Loucy (cell line): ENCODE results near the gene RASSF9.

Experiments used
- H2AFZ ChIP-seq: fragments of 200-600 bp; sonication (generic); 2 replicates; pipeline ENCODE4 v1.6.0; 2016; ENCODE audit warnings: antibody characterized with exemption, mild to moderate bottlenecking, low read length, moderate library complexity
- H3F3A ChIP-seq: fragments of 200-600 bp; 2 replicates; pipeline ENCODE4 v1.6.0; 2016; ENCODE audit warnings: antibody characterized with exemption, low read depth, mild to moderate bottlenecking
- H3K27me3 ChIP-seq: fragments of 200-600 bp; sonication (generic); 2 replicates; pipeline ENCODE4 v1.6.1; 2014; ENCODE audit warnings: low read length, mild to moderate bottlenecking; ENCODE audit not compliant: insufficient read depth, poor library complexity, severe bottlenecking
- H3K36me3 ChIP-seq: fragments of 200-600 bp; sonication (generic); 2 replicates; pipeline ENCODE4 v1.6.1; 2016; ENCODE audit warnings: low read length; ENCODE audit not compliant: insufficient read depth
- H3K4me1 ChIP-seq: fragments of 200-600 bp; sonication (generic); 2 replicates; pipeline ENCODE4 v1.5.1; 2014; ENCODE audit warnings: low read length, mild to moderate bottlenecking; ENCODE audit not compliant: insufficient read depth, poor library complexity, severe bottlenecking
- H3K4me2 ChIP-seq: fragments of 200-600 bp; sonication (generic); 2 replicates; pipeline ENCODE4 v1.6.0; 2014; ENCODE audit warnings: antibody characterized with exemption, low read length, low read depth, mild to moderate bottlenecking; ENCODE audit not compliant: poor library complexity, severe bottlenecking
- H3K4me3 ChIP-seq: fragments of 200-600 bp; sonication (generic); 2 replicates; pipeline ENCODE4 v1.5.1; 2014; ENCODE audit warnings: low read length, mild to moderate bottlenecking, mixed read lengths; ENCODE audit not compliant: poor library complexity, severe bottlenecking
- H3K79me2 ChIP-seq: fragments of 200-600 bp; sonication (generic); 2 replicates; pipeline ENCODE4 v1.6.1; 2014; ENCODE audit warnings: low read length; ENCODE audit not compliant: insufficient read depth
- H3K9ac ChIP-seq: fragments of 200-600 bp; sonication (generic); 2 replicates; pipeline ENCODE4 v1.6.0; 2014; ENCODE audit warnings: mild to moderate bottlenecking, low read depth, low read length, moderate library complexity; ENCODE audit not compliant: poor library complexity, severe bottlenecking
- H3K9me2 ChIP-seq: fragments of 200-600 bp; sonication (generic); replicated peaks from 2 replicates; pipeline ENCODE4 v1.6.1; 2016; ENCODE audit warnings: low read depth, low read length, mixed read lengths
- H3K9me3 ChIP-seq: fragments of 200-600 bp; sonication (generic); 2 replicates; pipeline ENCODE4 v1.6.1; 2014; ENCODE audit warnings: mild to moderate bottlenecking, antibody characterized with exemption, low read length, low read depth; ENCODE audit not compliant: insufficient read depth
- H4K20me1 ChIP-seq: fragments of 200-600 bp; sonication (generic); 2 replicates; pipeline ENCODE4 v1.6.0; 2014; ENCODE audit warnings: antibody characterized with exemption, low read length, mild to moderate bottlenecking; ENCODE audit not compliant: insufficient read depth, poor library complexity, severe bottlenecking
- CTCF ChIP-seq: fragments of 200-600 bp; sonication (generic); conservative IDR thresholded peaks from 2 replicates; pipeline ENCODE4 v1.5.1; 2014; ENCODE audit warnings: mild to moderate bottlenecking, antibody characterized with exemption, low read length
- EZH2phosphoT487 ChIP-seq: fragments of 200-600 bp; IDR thresholded peaks from 2 replicates; pipeline ENCODE4 v1.6.1; 2018; ENCODE audit warnings: antibody characterized with exemption, mild to moderate bottlenecking, moderate library complexity, borderline replicate concordance

The RASSF9 gene

DNA sequence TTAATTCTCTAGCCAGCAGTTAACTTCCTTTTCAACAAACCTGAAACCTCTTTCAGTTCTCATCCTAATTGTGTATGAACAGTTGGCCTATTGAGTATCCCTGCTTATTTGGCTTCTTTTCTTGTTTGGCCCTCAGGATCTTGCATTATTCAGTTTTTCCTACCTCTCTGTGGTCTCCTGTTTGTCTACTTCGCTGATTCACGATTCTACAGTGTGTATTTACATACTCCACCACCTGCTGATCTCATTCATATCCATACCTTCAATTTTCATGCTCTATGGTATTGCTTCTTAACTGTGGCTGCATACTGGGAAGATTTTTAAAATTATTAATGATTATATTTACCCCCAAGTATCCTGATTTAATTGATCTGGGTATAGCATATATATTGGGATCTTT, 56.4 kb downstream of the RASSF9 start:
- H3K9me2 ChIP-seq = no peaks in the 10 kb centered on the region
- no peaks in the 10 kb centered on the region for H3K9me3 ChIP-seq
- no peaks in the 10 kb centered on the region for H3F3A ChIP-seq
- no peaks in the 10 kb centered on the region for H3K27me3 ChIP-seq
- no peak for TF ChIP-seq CTCF
- TF ChIP-seq EZH2phosphoT487 = no peak
- no peaks in the 10 kb centered on the region for H3K79me2 ChIP-seq
- H3K4me3 ChIP-seq = no peak overlapping the region
- peak overlapping the region; percentile 13 for H3K4me2 ChIP-seq
- 0 out of 2 replicates have a peak overlapping the region, but pooled peaks have one; percentile 37 for H2AFZ ChIP-seq
- H3K4me1 ChIP-seq = peaks cover 18% of the 10 kb centered on the region
- no peak overlapping the region for H3K9ac ChIP-seq
- no peaks in the 10 kb centered on the region for H3K36me3 ChIP-seq
- H4K20me1 ChIP-seq = no peaks in the 10 kb centered on the region

- Histone ChIP-seq H3K4me1 (peaks cover 7% of the 10 kb centered on the region), H3K27me3 (no peaks in the 10 kb centered on the region), H3K9me3 (no peaks in the 10 kb centered on the region), H2AFZ (no peak overlapping the region), H3K9ac (no peak overlapping the region), H3K36me3 (no peaks in the 10 kb centered on the region), H3K4me2 (no peak overlapping the region), H3K4me3 (no peak overlapping the region), H3K79me2 (no peaks in the 10 kb centered on the region), H3K9me2 (no peaks in the 10 kb centered on the region), H4K20me1 (no peaks in the 10 kb centered on the region), H3F3A (no peaks in the 10 kb centered on the region)
- TF ChIP-seq EZH2phosphoT487 (no peak), CTCF (no peak)
Observed at GRCh38 chr12:85775091-85775490, 61.1 kb downstream of the RASSF9 start.

DNA sequence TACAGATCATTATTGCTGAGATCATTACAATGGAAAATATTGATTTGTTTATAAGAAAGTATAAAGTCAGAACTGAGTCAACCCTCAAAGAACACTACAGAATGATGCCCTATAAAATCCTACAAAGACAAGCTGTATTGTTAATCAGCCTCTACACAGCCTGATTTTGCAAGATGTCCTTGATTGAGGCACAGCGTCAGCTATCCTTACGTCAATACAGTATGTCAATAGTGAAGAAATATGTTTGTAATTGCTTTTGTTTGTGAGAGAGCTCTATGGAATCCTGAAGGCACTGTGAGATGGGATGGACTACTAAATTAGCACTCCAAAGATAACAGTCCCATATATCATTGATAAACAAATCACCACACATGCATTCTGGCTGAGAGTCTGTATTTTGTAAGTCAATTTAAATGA, 70.7 kb downstream of the RASSF9 start:
- H3K4me2 ChIP-seq = no peak overlapping the region

More for the DNA sequence above, 70.7 kb downstream of the RASSF9 start:
- H3K9me3 ChIP-seq = no peaks in the 10 kb centered on the region
- no peaks in the 10 kb centered on the region for H3K27me3 ChIP-seq
- no peaks in the 10 kb centered on the region for H3K79me2 ChIP-seq
- no peak overlapping the region for H3K4me3 ChIP-seq
- no peak overlapping the region for H2AFZ ChIP-seq
- TF ChIP-seq EZH2phosphoT487 (no peak), CTCF (no peak)
- no peak overlapping the region for H3K9ac ChIP-seq
- no peaks in the 10 kb centered on the region for H3K9me2 ChIP-seq
- no peaks in the 10 kb centered on the region for H3K4me1 ChIP-seq
- H4K20me1 ChIP-seq = no peaks in the 10 kb centered on the region
- no peaks in the 10 kb centered on the region for H3K36me3 ChIP-seq
- no peaks in the 10 kb centered on the region for H3F3A ChIP-seq
